Measurements from ENCODE around the gene HDGF.

GRCh38 chr1:156705321-156705917, 46.1 kb downstream of the HDGF start, which contains the start of gene CRABP2:
- no peak for TF ChIP-seq CTCF (IDR thresholded peaks at IDR 0.05)
- TF ChIP-seq POLR2A (IDR thresholded peaks at IDR 0.05): no peak
